GM13977 (cell line): ENCODE measurements around the gene SEMA4A.

Experiments used
- DNase-seq: peaks from one replicate; pipeline ENCODE4 v3.0.0; 2012; ENCODE audit warnings: low spot score
- CTCF ChIP-seq: IDR thresholded peaks from 2 replicates; pipeline ENCODE4 v1.5.1; 2012; ENCODE audit warnings: mild to moderate bottlenecking, control low read depth; ENCODE audit not compliant: insufficient read depth; ENCODE audit errors: extremely low read depth, missing control alignments
- in situ Hi-C: fragments of 300-500 bp; cut with MboI; formaldehyde crosslinking; loops from one replicate; pipeline ENCODE4 v1.12.0; 2022; ENCODE audit warnings: low sequenced_read_pairs, low pct_unique_long_range_greater_than_20kb, mixed read lengths, inconsistent platforms; ENCODE audit not compliant: unreplicated experiment

SEMA4A gene

GRCh38 chr1:156108664-156109241, 44.6 kb upstream of the SEMA4A start:
- no peak for TF ChIP-seq CTCF
- no peak for DNase-seq
- in situ Hi-C loops, result no loop called here

- TF ChIP-seq CTCF, result no peak
- in situ Hi-C loops, result no loop called here
- DNase-seq, result no peak
Measured at GRCh38 chr1:156110252-156110651, 43.1 kb upstream of the SEMA4A start.

GRCh38 chr1:156111355-156111962, 41.9 kb upstream of the SEMA4A start:
- in situ Hi-C loops, result no loop called here
- no peak for TF ChIP-seq CTCF
- DNase-seq, result no peak

- DNase-seq, result no peak
- in situ Hi-C loops, result no loop called here
- TF ChIP-seq CTCF, result no peak
Measured at GRCh38 chr1:156112276-156113137, 40.9 kb upstream of the SEMA4A start.

GRCh38 chr1:156113282-156113950, 40.0 kb upstream of the SEMA4A start:
- no peak for TF ChIP-seq CTCF
- no peak for DNase-seq
- in situ Hi-C loops, result no loop called here

GRCh38 chr1:156114101-156114918, 39.1 kb upstream of the SEMA4A start, which contains the start of gene LMNA:
Gene LMNA (plus strand): TSS chr1:156114711. CDS start chr1:156114919, 208 bp downstream.
- peak; percentile 85 for DNase-seq

More at GRCh38 chr1:156114101-156114918, 39.1 kb upstream of the SEMA4A start, which contains the start of gene LMNA:
- TF ChIP-seq CTCF, result no peak
- in situ Hi-C loops, result no loop called here
